HG03565 (cell line): Measurements from ENCODE around the gene NETO2.
"Not testable (repeated sequence)": the region's sequence is repeated elsewhere in the genome, so short reads cannot be mapped to it uniquely, and the experiment has no call there.

ENCODE experiments used
- ATAC-seq: cut with Tn5 transposase; IDR thresholded peaks from one replicate; pipeline ENCODE4 v1.9.1; 2021; ENCODE audit warnings: mild to moderate bottlenecking, moderate library complexity; ENCODE audit not compliant: unreplicated experiment

The NETO2 gene

DNA sequence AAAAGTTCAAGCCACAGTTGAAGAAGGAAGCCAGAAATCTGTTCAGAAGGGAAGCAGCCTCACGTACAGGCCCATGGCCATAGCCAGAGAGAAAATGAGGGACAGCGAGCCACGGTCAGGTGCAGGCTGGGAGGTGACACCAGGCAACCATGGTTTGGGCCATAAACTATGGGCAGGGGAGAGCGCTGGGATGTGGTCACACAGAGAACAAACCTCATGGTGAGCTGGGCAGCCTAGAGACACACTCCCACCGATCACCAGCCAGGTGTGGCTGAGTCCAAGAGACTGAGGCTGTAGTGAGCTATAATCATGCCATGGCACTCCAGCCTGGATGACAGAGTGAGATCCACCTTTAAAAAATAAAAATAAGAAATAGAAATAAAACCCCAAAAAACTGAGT lies 76.5 kb downstream of the NETO2 start:
- ATAC-seq: no peak

DNA sequence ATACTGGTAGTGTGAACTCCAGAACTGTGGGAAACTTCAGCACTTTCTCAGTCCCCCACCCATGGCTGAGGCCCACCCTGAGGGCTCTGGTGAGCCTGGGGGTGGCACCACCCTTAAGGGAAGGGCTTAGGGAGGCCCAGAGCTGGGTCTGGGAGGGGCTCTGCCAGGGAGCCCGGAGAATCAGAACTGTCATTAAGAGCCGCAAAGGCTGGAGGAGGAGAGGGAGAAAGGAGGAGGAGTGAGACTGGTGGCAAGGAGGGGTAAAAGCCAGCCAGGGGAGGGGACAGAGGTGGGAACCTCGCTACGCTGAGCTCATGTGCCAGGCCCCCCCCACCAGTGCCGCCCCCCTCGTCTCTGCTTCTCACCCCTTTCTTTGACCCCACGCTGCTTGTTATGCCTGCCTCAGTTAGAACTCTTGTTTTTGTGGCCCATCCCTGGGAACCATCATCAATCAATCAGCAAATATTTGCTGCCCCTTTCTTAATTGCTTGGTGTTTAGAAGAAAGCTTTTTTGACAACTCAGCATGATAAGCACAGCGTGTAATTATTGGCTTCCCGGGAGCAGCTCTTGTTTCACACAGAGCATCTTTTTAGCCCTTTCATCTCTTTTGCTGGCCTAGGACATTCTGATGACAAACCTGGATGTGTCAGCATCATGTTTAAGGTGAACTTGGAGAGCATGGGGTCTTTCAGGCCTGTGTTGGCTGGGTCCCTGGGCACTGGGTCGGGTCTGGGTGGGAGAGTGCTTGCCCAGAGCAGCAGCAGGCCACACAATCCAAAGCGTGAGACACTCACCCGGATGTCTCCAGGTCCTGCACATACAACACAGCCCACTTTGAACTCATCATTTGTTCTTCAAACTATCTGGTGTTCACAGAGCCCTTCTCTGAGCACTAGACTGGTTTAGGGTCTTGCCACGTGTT lies 77.7 kb downstream of the NETO2 start:
- no peak for ATAC-seq

DNA sequence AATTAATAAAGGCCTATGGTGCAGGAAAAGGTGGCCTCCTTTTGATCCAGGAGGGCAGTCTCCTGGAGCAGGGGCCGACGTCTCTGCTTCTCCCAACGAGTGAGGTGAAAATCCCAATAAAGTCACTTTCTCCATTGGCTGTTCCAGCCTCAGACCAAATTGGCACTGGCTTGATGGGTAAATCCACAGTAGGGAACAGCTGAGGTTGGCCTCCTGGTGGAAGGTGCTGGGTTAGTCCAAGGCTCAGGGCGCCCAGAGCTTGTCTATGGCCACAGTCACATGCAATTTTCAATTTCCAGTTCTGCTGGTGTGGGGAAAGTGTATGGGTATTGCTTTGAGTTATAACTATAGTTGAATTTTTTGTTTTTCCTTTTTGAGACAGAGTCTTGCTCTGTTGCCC lies 79.0 kb downstream of the NETO2 start:
- ATAC-seq: no peak

DNA sequence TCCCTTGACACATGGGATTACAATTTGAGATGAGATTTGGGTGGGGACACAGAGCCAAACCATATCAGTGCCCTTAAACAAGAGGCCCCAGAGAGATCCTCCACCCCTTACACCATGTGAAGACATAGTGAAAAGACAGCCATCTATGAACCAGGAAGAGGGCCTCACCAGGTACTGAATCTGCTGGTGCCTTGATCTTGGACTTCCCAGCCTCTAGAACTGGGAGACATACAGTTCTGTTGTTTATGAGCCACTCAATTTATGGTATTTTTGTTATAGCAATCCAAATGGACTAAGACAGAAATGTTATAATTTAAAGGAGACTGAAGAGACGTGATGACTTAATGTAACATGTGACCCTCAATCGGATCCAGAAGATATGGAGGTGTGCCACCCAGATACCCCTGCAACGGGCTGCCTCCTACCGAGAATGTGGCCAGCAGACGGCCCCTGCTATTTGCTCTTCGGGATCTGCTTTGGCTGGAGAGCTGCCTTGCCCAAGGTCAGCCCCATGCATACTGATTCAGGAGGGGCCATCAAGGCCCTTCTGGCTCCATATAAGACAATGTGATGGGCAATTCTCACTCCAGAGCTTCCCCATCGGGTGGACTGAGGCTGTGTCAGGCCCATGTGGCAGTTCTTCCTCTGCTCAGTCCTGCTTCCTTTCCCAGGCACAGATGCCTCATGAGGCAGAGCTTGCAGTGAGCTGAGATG lies 80.6 kb downstream of the NETO2 start:
- ATAC-seq: no peak

DNA sequence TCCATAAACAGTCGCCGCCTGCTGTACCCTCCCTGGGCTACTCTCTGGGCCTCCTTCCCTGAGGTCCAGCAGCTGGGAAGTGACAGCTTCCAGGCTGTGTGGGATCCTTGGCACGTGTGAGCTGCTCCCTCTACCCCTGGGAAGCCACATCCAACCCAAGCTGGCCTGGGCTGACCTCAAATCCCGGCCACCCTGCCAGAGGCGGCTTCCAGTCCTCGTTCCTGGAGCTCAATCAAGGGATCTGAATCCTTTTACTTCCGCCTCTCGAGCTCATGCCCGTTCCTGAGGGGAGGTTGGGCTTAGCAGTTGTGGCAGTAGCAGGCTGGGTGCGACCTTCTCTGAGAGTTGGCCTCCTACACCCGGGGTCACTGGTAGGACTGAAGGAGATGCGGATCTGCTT lies 82.5 kb downstream of the NETO2 start:
- no peak for ATAC-seq

DNA sequence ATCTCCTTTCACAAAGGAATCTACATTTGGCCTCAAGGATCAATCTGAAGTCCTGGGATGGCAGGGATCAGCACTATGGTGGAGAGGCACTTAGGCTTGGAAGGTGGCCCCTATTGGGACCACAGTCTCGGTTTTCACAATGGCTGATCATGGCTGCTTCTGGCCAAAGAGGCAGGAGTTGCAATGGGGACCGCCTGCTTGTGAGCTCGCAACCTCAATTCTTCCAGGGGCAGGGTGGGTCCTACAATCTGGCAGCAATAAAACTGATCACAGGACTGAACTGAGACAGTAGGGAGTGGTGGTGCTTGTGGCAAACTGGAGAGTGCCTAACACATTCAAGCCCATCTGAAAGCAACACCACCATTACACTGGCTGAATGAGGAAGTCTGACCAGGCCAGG lies 83.1 kb downstream of the NETO2 start:
- no peak for ATAC-seq

DNA sequence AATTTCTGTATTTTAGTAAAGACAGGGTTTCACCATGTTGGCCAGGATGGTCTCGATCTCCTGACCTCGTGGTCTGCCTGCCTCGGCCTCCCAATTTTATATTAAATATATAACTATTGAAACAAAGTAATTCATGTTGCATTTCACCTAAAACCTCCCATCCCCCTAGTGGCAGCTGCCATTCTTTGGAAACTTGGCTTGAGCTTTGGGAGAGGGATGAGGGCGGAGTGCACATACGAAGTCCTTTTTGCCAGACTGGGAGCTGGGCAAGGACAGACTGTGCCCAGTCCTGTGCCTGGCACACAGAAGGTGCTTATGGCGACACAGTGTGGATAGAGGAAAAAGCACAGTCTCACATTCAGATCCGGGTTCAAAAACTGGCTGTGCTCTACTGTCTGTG lies 83.8 kb downstream of the NETO2 start:
- no peak for ATAC-seq

DNA sequence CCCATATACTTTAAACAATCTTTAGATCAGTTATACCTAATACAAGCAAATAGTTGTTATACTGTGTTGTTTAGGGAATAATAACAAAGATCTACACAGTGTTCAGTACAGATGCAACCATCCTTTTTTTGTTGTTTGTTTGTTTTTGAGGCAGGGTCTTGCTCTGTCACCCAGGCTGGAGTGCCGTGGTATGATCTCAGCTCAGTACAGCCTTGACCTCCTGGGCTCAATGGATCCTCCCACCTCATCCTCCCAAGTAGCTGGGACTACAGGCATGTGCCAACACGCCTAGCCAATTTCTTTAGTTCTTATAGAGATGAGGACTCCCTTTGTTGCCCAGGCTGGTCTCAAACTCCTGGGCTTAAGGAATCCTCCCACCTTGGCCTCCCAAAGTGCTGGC lies 84.6 kb downstream of the NETO2 start:
- ATAC-seq: not testable (repeated sequence)

DNA sequence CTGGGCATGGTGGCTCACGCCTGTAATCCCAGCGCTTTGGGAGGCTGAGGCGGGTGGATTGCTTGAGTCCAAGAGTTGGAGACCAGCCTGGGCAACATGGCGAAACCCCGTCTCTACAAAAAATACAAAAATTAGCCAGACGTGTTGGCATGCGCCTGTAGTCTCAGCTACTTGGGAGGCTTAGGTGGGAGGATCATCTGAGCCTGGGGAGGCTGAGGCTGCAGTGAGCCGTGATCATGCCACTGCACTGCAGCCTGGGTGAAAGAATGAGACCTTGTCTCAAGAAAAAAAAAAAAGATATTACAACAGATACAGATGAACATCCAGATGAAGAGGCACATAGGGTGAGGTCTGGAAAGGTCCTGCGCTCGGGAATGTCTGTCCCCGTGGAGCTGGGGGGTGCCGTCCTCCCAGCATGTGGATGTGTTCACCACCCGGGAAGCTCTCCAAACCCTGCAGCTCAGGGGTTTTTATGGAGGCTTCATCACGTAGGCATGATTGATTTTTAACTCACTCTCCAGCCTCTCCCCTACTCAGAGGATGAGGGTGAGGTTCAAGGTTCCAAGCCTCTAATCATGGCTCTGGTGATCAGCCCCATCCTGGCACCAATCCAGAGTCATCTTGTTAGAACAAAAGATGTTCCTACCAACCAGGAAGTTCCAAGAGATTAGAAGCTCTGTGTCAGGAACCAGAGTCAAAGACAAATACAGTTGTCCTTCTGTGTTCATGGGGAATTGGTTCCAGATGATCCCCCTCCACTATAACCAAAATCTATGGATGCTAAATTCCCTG lies 85.3 kb downstream of the NETO2 start:
- no peak for ATAC-seq

DNA sequence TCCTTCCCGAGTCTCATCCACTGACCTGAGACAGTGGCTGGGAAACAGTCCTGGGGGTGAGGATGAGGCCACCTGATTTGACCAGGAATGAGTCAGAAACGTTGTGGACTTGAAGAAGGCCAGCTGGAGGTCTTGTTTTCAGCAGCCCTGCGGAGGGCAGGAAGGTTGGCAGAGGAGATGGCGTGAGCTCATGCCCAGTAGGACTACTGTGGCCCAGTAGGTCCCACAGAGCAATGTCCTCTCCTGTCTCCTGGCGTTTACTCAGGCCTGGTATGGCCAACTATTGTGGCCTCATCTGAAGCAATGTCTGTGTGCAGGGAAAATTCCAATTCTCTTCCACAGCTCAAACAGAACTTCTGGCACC lies 86.1 kb downstream of the NETO2 start:
- no peak for ATAC-seq

DNA sequence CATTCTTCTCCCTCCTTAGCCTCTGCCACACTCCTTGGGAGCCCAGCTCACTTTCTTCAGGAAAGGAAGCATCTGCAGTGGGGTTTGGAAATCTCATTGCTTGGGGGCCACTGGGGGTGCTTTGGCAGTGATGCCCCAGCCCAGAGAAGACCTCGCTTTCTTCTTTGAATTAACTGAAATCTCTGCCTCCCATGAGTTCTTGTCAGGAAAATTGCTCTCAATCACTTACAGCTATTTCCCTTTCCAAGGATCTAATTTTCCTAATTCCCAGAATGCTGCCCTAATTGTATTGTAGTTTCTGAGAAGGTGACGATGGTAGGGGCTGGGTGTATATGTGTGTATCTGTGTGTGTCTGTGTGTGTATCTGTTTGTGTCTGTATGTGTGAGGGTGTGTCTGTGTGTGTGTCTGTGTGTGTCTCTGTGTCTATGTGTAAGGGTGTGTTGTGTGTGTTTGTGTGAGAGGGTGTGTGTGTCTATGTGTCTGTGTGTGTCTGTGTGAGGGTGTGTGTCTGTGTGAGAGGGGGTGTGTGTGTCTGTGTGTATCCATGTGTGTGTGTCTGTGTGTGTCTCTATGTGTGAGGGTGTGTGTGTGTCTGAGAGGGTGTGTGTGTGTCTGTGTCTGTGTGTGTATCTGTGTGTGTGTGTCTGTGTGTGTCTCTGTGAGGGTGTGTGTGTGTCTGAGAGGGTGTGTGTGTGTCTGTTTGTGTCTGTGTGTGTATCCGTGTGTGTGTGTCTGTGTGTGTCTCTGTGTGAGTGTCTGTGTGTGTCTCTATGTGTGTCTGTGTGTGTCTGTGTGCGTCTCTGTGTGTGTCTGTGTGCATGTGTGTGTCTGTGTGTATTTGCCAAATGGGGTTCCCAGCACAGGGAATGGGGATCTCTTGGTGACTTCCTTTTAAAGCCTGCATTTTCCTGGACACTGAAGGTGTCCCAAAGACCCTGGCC lies 86.8 kb downstream of the NETO2 start:
- no peak for ATAC-seq

DNA sequence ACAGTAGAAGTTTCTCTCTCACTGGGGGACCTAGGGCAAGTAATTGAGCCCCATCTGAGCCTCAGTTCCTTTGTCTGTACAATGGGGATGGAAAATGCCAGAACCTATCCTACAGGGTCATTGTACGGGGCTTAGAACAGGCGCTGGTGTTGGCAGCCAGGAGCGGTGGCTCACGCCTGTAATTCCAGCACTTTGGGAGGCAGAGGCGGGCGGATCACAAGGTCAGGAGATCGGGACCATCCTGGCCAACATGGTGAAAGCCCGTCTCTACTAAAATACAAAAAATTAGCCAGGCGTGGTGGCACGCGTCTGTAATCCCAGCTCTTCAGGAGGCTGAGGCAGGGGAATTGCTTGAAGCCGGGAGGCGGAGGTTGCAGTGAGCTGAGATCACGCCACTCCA lies 87.7 kb downstream of the NETO2 start:
- ATAC-seq: not testable (repeated sequence)

DNA sequence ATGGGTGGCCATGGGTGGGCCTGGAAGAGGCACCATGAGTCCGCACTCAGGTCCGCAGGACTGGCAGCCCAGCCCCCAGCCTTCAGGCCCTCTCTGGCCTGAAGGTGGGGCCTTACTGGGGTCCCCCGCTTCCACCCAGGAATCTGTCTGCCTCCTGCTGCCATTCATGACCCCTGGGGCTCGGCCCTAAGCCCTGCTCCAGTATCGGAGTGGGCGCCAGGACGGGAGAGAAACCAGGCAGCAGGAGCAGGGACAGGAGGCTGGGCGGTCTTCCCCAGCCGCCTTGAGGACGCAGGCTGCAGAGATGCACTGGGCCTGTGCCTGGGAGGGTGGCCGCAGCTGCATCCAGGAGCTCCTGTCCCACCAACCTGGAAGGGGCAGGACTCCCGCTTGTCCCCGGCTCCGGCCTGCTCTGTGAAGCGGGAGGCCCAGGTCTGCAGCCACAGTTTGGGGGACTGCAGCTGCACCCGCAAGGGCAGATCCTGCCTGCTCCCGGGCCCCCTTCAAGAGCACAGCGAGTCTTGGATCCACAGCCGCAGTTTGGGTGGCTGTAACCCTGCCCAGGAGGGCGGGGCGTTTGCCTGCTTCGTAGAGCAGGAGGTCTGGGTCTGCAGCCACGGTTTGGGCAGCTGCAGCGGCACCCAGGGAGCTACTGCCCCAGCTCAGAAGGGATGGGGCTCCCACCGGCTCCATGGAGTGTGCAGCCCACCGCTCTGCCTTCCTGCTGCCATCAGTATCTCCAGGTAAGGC lies 88.4 kb downstream of the NETO2 start:
- ATAC-seq: no peak

DNA sequence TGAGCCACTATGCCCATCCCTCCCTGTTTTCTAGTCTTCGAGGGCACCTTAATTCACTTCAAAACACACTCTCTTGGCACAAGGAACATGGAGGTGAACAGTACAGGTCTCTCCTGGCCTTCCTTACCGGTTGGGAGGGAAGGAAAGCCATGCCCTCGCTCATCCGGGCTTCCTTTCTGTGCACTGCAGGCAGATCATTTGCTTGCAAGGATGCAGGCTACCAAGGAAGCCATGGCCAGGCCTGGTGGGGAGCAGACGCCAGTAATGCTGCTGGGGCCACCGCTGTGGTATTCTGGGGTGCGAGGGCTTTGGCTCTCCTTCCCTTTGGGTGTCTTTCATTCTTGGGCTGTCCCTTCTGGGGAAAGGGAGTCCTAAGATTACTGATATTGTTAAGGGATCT lies 89.4 kb downstream of the NETO2 start:
- no peak for ATAC-seq

DNA sequence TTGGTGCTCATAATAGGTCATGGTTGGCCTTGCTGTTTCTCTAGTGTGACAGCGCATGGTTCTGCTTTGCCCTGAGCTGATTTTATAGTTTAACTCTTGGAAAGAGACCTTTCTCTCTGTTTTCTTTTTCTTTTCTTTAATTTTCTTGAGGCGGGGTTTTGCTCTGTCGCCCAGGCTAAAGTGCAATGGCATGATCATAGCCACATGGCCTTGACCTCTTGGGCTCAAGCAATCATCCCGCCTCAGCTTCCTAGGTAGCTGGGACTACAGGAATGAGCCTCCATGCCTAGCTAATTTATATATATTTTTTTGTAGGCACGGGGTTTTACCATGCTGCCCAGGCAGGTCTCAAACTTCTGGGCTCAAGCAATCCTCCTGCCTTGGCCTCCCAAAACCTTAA lies 89.8 kb downstream of the NETO2 start:
- no peak for ATAC-seq

DNA sequence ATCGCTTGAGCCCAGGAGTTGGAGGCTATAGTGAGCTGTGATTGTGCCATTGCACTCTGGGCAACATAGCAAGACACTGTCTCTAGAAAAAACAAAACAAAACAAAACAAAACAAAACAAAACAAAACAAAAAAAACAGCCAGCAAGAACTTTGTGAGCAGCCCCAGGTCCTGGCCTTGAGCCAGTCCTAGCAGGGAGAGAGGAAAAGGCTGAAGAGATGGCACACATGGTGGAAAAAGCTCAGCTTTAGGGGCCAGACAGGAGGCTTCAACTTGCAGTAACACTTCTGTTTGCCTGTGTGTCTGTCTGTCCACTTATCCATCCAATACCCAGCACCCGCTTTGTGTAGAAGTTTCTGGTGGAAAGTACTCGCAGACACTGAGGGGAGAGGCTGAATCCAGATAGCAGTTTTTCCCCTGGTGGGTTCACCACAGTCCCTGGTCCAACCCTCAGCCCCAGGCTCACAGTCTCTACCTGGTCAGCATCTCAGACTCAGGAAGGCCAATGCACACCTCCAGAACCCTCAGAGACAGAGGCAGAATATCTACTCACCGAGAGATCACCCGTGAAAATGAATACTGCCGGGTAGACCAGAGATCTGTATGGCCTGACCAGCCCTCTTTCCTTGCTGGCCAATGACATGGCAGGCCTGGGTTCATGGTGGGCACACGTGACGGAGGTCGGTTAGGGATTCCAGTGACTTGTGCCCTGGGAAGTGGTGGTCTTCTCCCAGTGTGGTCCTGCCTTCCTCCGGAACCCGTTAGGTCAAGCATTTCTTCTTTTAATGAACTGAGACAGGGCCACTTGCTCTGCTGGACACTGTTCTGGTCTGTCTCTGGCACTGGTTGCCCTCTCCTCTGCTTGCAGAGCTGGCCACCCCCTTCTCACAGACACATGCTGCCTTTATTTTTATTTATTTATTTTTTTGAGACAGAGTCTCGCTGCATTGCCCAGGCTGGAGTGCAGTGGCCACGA lies 90.8 kb downstream of the NETO2 start:
- ATAC-seq: no peak

DNA sequence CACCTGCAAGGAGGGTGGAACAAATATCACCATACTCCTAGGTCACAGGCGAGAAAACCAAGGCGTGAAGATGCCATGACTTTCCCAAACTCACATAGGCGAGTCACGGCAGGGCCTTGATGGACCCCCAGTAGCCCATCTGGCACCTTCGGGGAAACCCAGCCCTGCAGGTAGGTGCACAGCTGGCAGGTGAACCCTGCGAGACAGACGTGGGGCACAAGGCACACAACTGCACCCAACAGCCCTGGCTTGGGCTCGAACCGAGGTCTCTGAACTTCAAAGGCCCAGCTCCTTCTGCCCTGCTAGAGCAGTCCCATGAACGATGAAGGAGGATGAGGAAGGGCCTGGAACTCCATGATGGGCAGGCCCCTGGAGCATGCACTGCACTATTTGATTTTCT lies 92.7 kb downstream of the NETO2 start:
- ATAC-seq: no peak

DNA sequence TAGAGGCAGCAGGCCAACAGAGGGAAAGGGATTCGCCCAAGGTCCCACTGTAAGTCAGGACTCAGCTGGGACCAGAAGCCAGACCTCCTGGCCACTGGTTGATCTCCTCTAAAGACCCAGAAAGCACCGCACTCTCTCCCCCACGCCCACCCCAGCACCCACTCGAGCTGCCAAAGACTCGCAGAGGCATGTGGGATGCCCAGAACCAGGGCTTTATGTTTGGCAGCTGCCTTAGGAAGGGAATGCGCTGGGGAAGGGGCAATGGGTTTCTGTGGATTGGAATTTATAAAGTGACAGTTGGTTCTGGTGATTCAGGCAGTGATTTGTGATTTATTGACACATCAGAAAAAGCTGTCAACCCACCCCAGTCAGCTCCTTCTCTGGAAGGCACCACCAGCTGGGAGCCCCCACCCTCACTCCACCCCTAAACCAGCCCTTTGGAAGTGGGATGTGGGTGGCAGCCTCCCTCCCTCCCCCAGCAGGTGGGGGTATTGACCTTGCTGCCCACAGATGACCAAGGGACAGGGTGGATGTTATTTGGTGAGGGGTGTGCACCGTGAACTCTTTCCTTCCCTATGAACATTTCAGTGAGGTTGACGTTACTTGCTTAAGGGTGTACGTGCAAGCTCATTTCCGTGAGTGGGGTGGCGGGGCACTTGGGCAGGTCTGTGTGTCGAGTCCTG lies 93.7 kb downstream of the NETO2 start:
- ATAC-seq: no peak
